GM18861 (cell line): ENCODE measurements around the gene FOXI1.
"Not testable (repeated sequence)": the region's sequence is repeated elsewhere in the genome, so short reads cannot be mapped to it uniquely, and the experiment has no call there.

Experiments
- ATAC-seq: cut with Tn5 transposase; IDR thresholded peaks from one replicate; pipeline ENCODE4 v1.9.1; 2021; ENCODE audit not compliant: unreplicated experiment

FOXI1 gene

GRCh38 chr5:170121321-170121720 is 15.6 kb downstream of the FOXI1 start:
- ATAC-seq, result no peak

GRCh38 chr5:170126061-170126460 is 20.4 kb downstream of the FOXI1 start:
- no peak for ATAC-seq

DNA sequence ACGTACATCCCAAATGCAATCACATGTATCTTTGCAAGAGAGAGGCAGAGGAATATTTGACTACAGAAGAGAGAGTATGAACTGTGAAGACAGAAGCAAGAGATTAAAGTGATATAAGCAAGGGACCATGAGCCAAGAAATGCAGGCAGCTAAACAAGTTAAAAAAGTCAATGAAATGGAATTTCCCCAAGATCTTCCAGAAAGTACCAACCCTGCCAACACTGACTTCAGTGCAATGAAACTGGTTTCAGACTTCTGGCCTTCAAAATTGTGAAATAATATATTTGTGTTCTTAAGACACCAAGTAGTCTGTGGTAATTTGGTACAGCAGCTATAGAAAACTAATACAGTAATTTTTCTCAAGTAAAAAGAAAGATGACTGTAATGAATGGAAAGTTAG is 20.9 kb downstream of the FOXI1 start:
- ATAC-seq, result no peak

- no peak for ATAC-seq
Observed at GRCh38 chr5:170131235-170131634, 25.5 kb downstream of the FOXI1 start.

GRCh38 chr5:170132269-170132975 is 26.7 kb downstream of the FOXI1 start:
- ATAC-seq, result no peak

GRCh38 chr5:170132976-170133448 is 27.3 kb downstream of the FOXI1 start:
- no peak for ATAC-seq

- ATAC-seq, result no peak
Observed at GRCh38 chr5:170135796-170136490, 30.2 kb downstream of the FOXI1 start.

- no peak for ATAC-seq
Observed at GRCh38 chr5:170136506-170136905, 30.8 kb downstream of the FOXI1 start.

GRCh38 chr5:170137694-170138214 is 32.1 kb downstream of the FOXI1 start:
- no peak for ATAC-seq

GRCh38 chr5:170138273-170138672 is 32.6 kb downstream of the FOXI1 start:
- no peak for ATAC-seq

DNA sequence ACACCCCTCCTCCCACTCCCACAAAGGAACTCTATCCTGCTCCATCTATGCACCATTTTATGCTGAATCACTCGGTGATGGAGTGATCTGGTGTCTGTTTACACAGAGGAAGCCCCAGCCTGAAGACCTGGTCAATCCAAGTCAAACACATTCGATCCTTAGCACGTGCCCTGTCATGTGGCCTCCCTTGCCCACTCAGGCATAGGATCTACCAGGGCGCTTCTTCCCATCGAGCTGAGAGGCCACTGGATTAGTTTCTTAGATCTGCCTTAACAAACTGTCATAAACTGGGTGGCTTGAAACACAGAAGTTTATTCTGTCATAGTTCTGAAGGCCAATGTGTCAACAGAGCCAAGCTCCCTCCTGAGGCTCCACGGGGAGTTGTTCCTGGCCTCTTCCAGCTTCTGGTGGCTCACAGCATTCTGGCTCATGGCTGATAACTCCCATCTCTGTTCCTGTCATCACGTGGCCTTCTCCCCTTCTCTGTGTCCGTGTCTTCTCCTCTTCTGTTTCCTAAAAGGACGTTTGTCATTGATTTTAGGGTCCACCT is 34.2 kb downstream of the FOXI1 start:
- no peak for ATAC-seq

- not testable (repeated sequence) for ATAC-seq
Observed at GRCh38 chr5:170141196-170141595, 35.5 kb downstream of the FOXI1 start.

DNA sequence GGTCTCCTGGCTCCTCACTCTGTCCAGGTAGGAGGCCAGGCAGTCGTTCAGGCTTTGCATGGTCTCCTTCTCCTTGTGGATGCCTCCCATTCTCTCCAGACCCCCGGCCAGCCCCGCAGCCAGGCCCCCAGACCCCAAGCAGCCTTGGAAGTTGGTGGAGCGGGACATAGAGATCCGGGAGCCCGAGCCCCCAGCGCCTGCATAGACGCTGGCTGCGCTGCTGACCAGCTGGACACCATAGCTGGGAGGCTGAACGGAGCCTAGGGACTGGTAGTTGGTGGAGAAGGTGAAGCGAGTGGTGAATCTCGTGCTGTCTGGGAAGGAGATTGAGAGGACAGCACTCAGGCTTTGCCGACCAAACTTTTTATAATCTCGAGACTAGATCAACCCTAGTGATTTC is 35.9 kb downstream of the FOXI1 start:
- ATAC-seq, result no peak

DNA sequence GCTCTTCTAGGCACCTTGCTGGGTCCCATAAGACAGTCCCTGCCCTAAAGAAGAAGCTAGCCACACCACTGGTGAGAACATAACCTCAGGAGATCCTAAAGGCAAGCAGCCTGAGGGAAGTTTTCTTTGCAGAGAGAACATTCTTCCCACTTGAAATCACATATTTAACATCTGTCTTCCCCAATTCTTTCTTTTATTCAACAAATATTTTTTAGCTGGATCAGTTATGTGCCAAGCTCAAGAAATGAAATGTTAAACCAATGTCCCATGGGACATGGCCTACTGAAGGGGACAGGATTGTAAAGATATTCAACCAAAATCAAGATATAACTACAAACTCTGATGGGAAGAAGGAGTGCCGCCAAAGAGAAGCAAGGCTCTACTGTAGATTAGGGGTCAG is 36.5 kb downstream of the FOXI1 start:
- no peak for ATAC-seq

DNA sequence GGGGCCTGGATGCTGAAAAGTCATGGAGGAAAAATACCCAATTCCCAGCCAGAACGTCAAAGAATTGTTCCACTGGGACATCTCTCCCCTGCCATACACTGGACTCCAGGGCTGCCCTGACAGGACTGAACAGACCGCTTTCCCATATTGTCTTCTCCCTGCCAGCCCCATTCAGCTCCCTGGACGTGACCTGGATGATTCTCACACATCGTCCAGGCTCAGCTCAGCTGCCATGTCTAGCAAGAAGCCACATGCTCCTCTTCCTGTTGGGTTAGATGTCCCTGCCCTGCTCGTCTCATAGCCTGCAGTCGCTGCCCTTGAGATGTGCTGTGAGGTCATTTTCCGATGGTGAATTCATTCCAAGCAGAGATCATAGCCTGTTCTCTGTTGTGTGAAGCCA is 37.4 kb downstream of the FOXI1 start:
- ATAC-seq, result no peak

DNA sequence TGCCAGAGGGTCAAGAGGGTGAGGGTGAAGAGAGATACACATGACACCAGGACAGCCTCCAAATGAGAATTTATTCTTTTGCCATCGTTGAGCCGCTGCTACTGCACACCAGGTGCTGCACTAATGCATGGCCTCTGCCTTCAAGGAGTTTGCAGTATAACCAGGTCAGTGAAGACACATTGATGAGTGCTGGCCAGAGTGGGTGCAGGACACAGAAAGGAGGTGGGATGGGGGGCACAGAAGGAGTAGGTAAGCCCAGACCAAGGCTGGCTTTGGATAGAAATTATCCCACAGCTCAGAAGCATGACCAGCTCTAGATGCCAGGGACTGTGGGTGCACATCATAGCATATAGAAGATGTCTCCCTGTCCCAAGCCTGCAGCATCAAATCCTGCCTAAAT is 38.0 kb downstream of the FOXI1 start:
- no peak for ATAC-seq

- ATAC-seq, result no peak
Observed at GRCh38 chr5:170144286-170145023, 38.8 kb downstream of the FOXI1 start.

GRCh38 chr5:170145462-170145861 is 39.8 kb downstream of the FOXI1 start:
- ATAC-seq, result no peak

- no peak for ATAC-seq
Observed at GRCh38 chr5:170147051-170147752, 41.5 kb downstream of the FOXI1 start.

DNA sequence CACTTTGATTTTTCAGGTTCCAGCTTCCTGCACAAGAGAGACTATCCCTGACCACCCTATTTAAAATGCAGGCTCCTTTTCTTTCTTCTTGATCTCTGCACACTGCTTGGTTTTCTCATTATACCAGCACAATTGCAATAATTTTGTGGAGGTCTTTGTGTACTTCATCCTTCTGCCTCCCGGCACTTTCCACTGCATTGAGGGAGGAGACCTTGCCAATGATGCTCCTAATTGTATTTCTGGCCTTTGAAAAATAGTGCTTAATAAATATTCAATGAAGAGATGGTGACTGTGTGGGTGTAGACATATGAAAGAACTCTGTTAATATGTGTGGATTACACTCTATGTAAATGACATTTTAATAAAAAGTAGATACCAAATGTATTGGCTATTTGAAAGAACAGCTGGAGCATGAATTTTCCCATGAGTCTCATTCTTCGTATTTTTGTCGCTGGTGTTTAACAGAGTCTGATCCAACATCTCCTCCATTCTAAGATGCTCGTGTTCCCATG is 42.1 kb downstream of the FOXI1 start:
- no peak for ATAC-seq
